SK-N-SH (cell line): ENCODE measurements around the gene KCNQ5. TPM values are rescaled to one million over a fixed set of nuclear protein-coding genes. Genes with fewer than 3 reads are reported as not detected.

Experiments used
- CTCF ChIA-PET: fragments of 300-600, 350-600 bp; formaldehyde crosslinking; extraction: SDS; loops from one replicate; lab custom pipeline; 2021; lab: Yijun Ruan, JAX
- POLR2A ChIA-PET: fragments of 350-600 bp; sonication (Branson Sonifier 250); formaldehyde crosslinking; extraction: SDS; loops from one replicate; lab custom pipeline; 2020; ENCODE audit warnings: antibody characterized with exemption, inconsistent platforms; lab: Yijun Ruan, JAX
- DNase-seq: peaks from one replicate; pipeline ENCODE4 v3.0.0; 2012
- H2AFZ ChIP-seq: fragments of 200-600 bp; sonication (generic); 2 replicates; pipeline ENCODE4 v1.8.1; 2016; ENCODE audit warnings: antibody characterized with exemption, mild to moderate bottlenecking, low read depth
- H3F3A ChIP-seq: fragments of 200-600 bp; sonication (generic); replicated peaks from 2 replicates; pipeline ENCODE3; 2016; ENCODE audit warnings: antibody characterized with exemption, mild to moderate bottlenecking; ENCODE audit not compliant: insufficient read depth
- H3K27ac ChIP-seq, 2 experiments: fragments of 200-500 bp in 1 of 2; fragments of 200-600 bp in 1 of 2; sonication (Bioruptor generic) in 1 of 2; sonication (generic), shearing (Covaris generic) in 1 of 2; 2 replicates each; pipeline versions ENCODE4 v1.5.1 to v1.6.1; 2014 to 2016; ENCODE audit warnings: low read depth in 2 of 2, inconsistent platforms in 1 of 2, low read length in 1 of 2, mild to moderate bottlenecking in 1 of 2, mixed read lengths in 1 of 2
- H3K27me3 ChIP-seq: fragments of 200-600 bp; sonication (generic), shearing (Covaris generic); 2 replicates; pipeline ENCODE4 v1.6.1; 2016; ENCODE audit warnings: mixed run types; ENCODE audit not compliant: insufficient read depth
- H3K36me3 ChIP-seq, 2 experiments: fragments of 200-500 bp in 1 of 2; fragments of 200-600 bp in 1 of 2; sonication (Bioruptor generic) in 1 of 2; sonication (generic) in 1 of 2; replicated peaks in 1 of 2; 2 replicates each; pipeline versions ENCODE3 to v1.5.1; 2014 to 2016; ENCODE audit warnings: low read length in 1 of 2, mild to moderate bottlenecking in 1 of 2; ENCODE audit not compliant: insufficient read depth in 2 of 2, control insufficient read depth in 1 of 2
- H3K4me1 ChIP-seq, 2 experiments: fragments of 200-500 bp in 1 of 2; fragments of 200-600 bp in 1 of 2; sonication (Bioruptor generic) in 1 of 2; sonication (generic), shearing (Covaris generic) in 1 of 2; 2 replicates each; pipeline versions ENCODE4 v1.5.1 to v1.6.1; 2014 to 2016; ENCODE audit warnings: low read depth in 1 of 2, low read length in 1 of 2, mixed run types in 1 of 2; ENCODE audit not compliant: insufficient read depth in 2 of 2, control insufficient read depth in 1 of 2
- H3K4me2 ChIP-seq: fragments of 200-600 bp; sonication (generic), shearing (Covaris generic); 2 replicates; pipeline ENCODE4 v1.6.1; 2017; ENCODE audit warnings: mixed run types
- H3K4me3 ChIP-seq, 2 experiments: fragments of 200-500 bp in 1 of 2; fragments of 200-600 bp in 1 of 2; sonication (Bioruptor generic) in 1 of 2; sonication (generic), shearing (Covaris generic) in 1 of 2; 2 replicates each; pipeline versions ENCODE4 v1.5.1 to v1.8.1; 2014 to 2016; ENCODE audit warnings: low read depth in 2 of 2, inconsistent platforms in 1 of 2, low read length in 1 of 2, mild to moderate bottlenecking in 1 of 2, mixed read lengths in 1 of 2, moderate library complexity in 1 of 2
- H3K79me2 ChIP-seq: fragments of 200-600 bp; sonication (generic); 2 replicates; pipeline ENCODE4 v1.8.1; 2017; ENCODE audit warnings: mild to moderate bottlenecking; ENCODE audit not compliant: insufficient read depth
- H3K9ac ChIP-seq: fragments of 200-600 bp; sonication (generic); 2 replicates; pipeline ENCODE4 v1.6.1; 2017; ENCODE audit warnings: mixed run types
- H3K9me2 ChIP-seq: fragments of 200-600 bp; sonication (generic); 2 replicates; pipeline ENCODE4 v1.6.1; 2017; ENCODE audit warnings: mixed run types
- H3K9me3 ChIP-seq: fragments of 200-600 bp; sonication (generic); 2 replicates; pipeline ENCODE4 v1.6.1; 2017; ENCODE audit warnings: mixed run types, mild to moderate bottlenecking, moderate library complexity
- H4K20me1 ChIP-seq: fragments of 200-600 bp; sonication (generic); 2 replicates; pipeline ENCODE4 v1.6.1; 2017; ENCODE audit warnings: mild to moderate bottlenecking, mixed run types; ENCODE audit not compliant: insufficient read depth
- CHD2 ChIP-seq: fragments of 150-350 bp; IDR thresholded peaks from 2 replicates; pipeline ENCODE4 v1.6.1; 2018; ENCODE audit warnings: low read length; ENCODE audit not compliant: partially characterized antibody
- FOSL2 ChIP-seq: IDR thresholded peaks from 2 replicates; pipeline ENCODE4 v1.4.0; 2012; ENCODE audit warnings: low read depth, mild to moderate bottlenecking, moderate library complexity, borderline replicate concordance
- FOXJ3 ChIP-seq: sonication (generic); formaldehyde crosslinking; IDR thresholded peaks from 2 replicates; pipeline ENCODE4 v1.5.1; 2020; ENCODE audit warnings: mild to moderate bottlenecking, missing genetic modification reagents
- FOXM1 ChIP-seq: IDR thresholded peaks from 2 replicates; pipeline ENCODE4 v1.4.0; 2012; ENCODE audit warnings: low read depth, mild to moderate bottlenecking
- GATA2 ChIP-seq: sonication (generic); formaldehyde crosslinking; IDR thresholded peaks from 2 replicates; pipeline ENCODE4 v1.5.0; 2020; ENCODE audit warnings: mild to moderate bottlenecking, missing genetic modification reagents
- JUND ChIP-seq: IDR thresholded peaks from 2 replicates; pipeline ENCODE4 v1.4.0; 2012
- MAX ChIP-seq: IDR thresholded peaks from 2 replicates; pipeline ENCODE4 v1.4.0; 2012; ENCODE audit warnings: low read depth
- MEF2A ChIP-seq: IDR thresholded peaks from 2 replicates; pipeline ENCODE4 v1.4.0; 2012; ENCODE audit warnings: low read depth, borderline replicate concordance
- NFIC ChIP-seq: IDR thresholded peaks from 2 replicates; pipeline ENCODE4 v1.4.0; 2012; ENCODE audit warnings: borderline replicate concordance
- POLR2AphosphoS5 ChIP-seq: IDR thresholded peaks from 2 replicates; pipeline ENCODE4 v1.6.1; 2012; ENCODE audit warnings: low read depth, low read length
- RAD21 ChIP-seq: IDR thresholded peaks from 2 replicates; pipeline ENCODE4 v1.6.1; 2012; ENCODE audit warnings: mild to moderate bottlenecking, low read length
- RFX5 ChIP-seq: IDR thresholded peaks from 2 replicates; pipeline ENCODE4 v1.6.1; 2012; ENCODE audit warnings: mild to moderate bottlenecking, improper control_type of control experiment, low read length
- SIN3A ChIP-seq: IDR thresholded peaks from 2 replicates; pipeline ENCODE4 v1.6.1; 2012; ENCODE audit warnings: low read depth, mild to moderate bottlenecking, low read length, moderate library complexity, borderline replicate concordance
- TCF12 ChIP-seq: IDR thresholded peaks from 2 replicates; pipeline ENCODE4 v1.4.0; 2012
- TEAD4 ChIP-seq: IDR thresholded peaks from 2 replicates; pipeline ENCODE4 v1.4.0; 2012; ENCODE audit warnings: mild to moderate bottlenecking, borderline replicate concordance; ENCODE audit not compliant: insufficient read depth
- USF1 ChIP-seq: IDR thresholded peaks from 2 replicates; pipeline ENCODE4 v1.4.0; 2012; ENCODE audit warnings: low read depth, borderline replicate concordance
- WGBS: methylation state at CpG from one replicate; pipeline ENCODE4 v1.1.6; 2017; ENCODE audit warnings: low lambda C conversion rate; 5-methylcytosine and 5-hydroxymethylcytosine counted together
- polyA plus RNA-seq, 3 experiments: library from polyadenylated mRNA; depleted of rRNA; stranded (reverse); fragments of >200 nt; gene quantifications; 2 replicates each; pipeline ENCODE4 v1.2.3, GENCODE V29; 2012

Gene KCNQ5
- polyA plus RNA-seq, 1 of the 3 experiments (the other 2 are of a cell fraction), result 3.2 TPM

GRCh38 chr6:72651174-72651573 is 29.3 kb downstream of the KCNQ5 start:
- DNase-seq, result no peak
- peak overlapping the region in 1 of 2 experiments; percentile 69; a peak in 2 of 4 replicates for H3K27ac ChIP-seq
- ChIA-PET POLR2A (no interaction called here), CTCF (no interaction called here)
- no peaks in the 10 kb centered on the region for H3K9me3 ChIP-seq
- H3K9me2 ChIP-seq, result no peaks in the 10 kb centered on the region
- no peak overlapping the region for H3K4me3 ChIP-seq
- peaks cover 78% of the 10 kb centered on the region for H3K79me2 ChIP-seq
- no peak overlapping the region for H2AFZ ChIP-seq
- H3K4me1 ChIP-seq, result peaks cover 0 to 48% of the 10 kb centered on the region in 2 experiments; a peak in 3 of 4 replicates
- peaks cover 30% of the 10 kb centered on the region for H3F3A ChIP-seq
- peak overlapping the region; percentile 28 for H3K4me2 ChIP-seq
- no peaks in the 10 kb centered on the region for H4K20me1 ChIP-seq
- TF ChIP-seq FOSL2, result peak; percentile 3; the same call in 1 of the 2 replicates
- TF ChIP-seq RAD21, result no peak
- no peak for TF ChIP-seq NFIC
- no peak overlapping the region for H3K9ac ChIP-seq
- no peaks in the 10 kb centered on the region for H3K27me3 ChIP-seq
- H3K36me3 ChIP-seq, result peaks cover 0 to 7% of the 10 kb centered on the region in 2 experiments
- WGBS, result 91% methylated on average over 1 of the region's 1 CpG

DNA sequence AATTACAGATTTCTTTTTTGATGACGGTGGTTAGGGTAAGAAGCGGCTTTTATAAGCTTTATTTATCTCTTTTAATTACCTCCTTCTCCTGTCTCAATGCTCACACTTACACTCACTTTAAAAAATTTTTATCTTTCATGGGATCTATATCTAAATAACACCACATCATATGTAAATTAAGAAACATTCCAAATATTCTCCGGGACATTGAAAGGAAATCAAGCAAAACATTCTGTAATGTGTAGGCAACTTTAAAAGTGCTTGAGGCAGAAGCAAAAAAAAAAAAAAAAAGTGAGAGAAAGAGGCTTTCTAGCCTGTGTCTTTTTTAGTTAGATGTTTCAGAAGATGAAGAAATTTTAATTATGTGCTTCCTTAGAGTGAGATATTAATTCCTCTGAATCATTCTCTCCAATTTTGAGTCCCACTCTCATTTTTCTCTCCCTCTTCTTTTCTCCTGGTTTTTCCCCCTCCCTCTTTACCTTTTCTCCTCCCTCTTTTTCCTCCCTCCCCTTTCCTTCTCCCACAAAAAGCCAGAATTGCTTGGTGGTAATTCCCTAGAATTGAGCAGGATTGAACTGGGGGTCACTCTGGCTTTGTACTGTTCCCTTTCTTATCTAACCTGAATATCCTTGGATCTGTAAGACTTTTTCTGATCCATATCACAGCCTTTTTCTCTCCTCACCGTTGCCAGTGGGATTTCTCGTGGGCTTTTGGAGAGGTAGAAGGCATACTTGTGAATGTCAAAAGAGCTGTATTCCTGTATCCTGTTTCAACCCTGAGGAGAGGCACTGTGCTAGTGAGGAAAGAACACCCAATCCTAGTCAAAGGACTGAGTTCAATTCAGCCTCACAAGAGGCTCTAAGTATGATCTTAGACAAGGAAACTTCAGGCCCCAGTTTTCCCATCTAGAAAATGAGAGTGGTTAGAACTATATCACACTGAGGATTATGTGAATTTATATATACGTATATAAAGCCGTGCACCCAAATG is 30.4 kb downstream of the KCNQ5 start:
- Histone ChIP-seq H3K9ac (no peak overlapping the region), H2AFZ (no peak overlapping the region), H4K20me1 (no peaks in the 10 kb centered on the region), H3K27ac (peak overlapping the region in 1 of 2 experiments; percentile 69; a peak in 1 of 4 replicates), H3K4me3 (no peak overlapping the region), H3K36me3 (peaks cover 0 to 7% of the 10 kb centered on the region in 2 experiments), H3K27me3 (no peaks in the 10 kb centered on the region), H3K79me2 (peaks cover 71% of the 10 kb centered on the region), H3K9me3 (no peaks in the 10 kb centered on the region), H3K4me2 (no peak overlapping the region), H3K4me1 (peaks cover 0 to 44% of the 10 kb centered on the region in 2 experiments; a peak in 3 of 4 replicates), H3F3A (peaks cover 37% of the 10 kb centered on the region), H3K9me2 (no peaks in the 10 kb centered on the region)
- CTCF ChIA-PET, result no interaction called here
- 92% methylated on average over 7 of the region's 7 CpGs for WGBS
- POLR2A ChIA-PET, result no interaction called here
- TF ChIP-seq MAX (no peak), POLR2AphosphoS5 (no peak), GATA2 (no peak), RFX5 (no peak), FOXJ3 (no peak), SIN3A (no peak), TCF12 (no peak), FOXM1 (no peak), TEAD4 (no peak), CHD2 (no peak), USF1 (no peak), MEF2A (no peak), JUND (no peak)
- no peak for DNase-seq
